ENCODE data around the gene PLCB1.

The PLCB1 gene

GRCh38 chr20:8865636-8866035, 733.6 kb downstream of the PLCB1 start:
- no peak for DNase-seq

GRCh38 chr20:8867038-8867740, 735.1 kb downstream of the PLCB1 start:
- DNase-seq = no peak

- no peak for DNase-seq
Observed at GRCh38 chr20:8870652-8871051, 738.6 kb downstream of the PLCB1 start.

GRCh38 chr20:8874437-8874836, 742.4 kb downstream of the PLCB1 start:
- no peak for DNase-seq

GRCh38 chr20:8875586-8875985, 743.5 kb downstream of the PLCB1 start:
- DNase-seq = no peak

GRCh38 chr20:8876366-8876765, 744.3 kb downstream of the PLCB1 start:
- no peak for DNase-seq

- no peak for DNase-seq
Observed at GRCh38 chr20:8877294-8877693, 745.2 kb downstream of the PLCB1 start.

GRCh38 chr20:8879669-8880068, 747.6 kb downstream of the PLCB1 start:
- no peak for DNase-seq

- no peak for DNase-seq
Observed at GRCh38 chr20:8880085-8880853, 748.2 kb downstream of the PLCB1 start.

- no peak for DNase-seq
Observed at GRCh38 chr20:8891039-8891438, 759.0 kb downstream of the PLCB1 start.

- DNase-seq = no peak
Observed at GRCh38 chr20:8895472-8895871, 763.4 kb downstream of the PLCB1 start.

- DNase-seq = no peak
Observed at GRCh38 chr20:8898823-8899222, 766.8 kb downstream of the PLCB1 start.

- DNase-seq = no peak
Observed at GRCh38 chr20:8901237-8902025, 769.4 kb downstream of the PLCB1 start.

GRCh38 chr20:8903655-8904605, 771.9 kb downstream of the PLCB1 start:
- peak in 1 of 2 experiments; percentile 3 for DNase-seq

- no peak for DNase-seq
Observed at GRCh38 chr20:8909596-8909995, 777.5 kb downstream of the PLCB1 start.

GRCh38 chr20:8912096-8912495, 780.0 kb downstream of the PLCB1 start:
- no peak for DNase-seq

GRCh38 chr20:8912731-8913130, 780.7 kb downstream of the PLCB1 start:
- DNase-seq = no peak

- no peak for DNase-seq
Observed at GRCh38 chr20:8913456-8913855, 781.4 kb downstream of the PLCB1 start.

- DNase-seq = no peak
Observed at GRCh38 chr20:8914421-8914820, 782.4 kb downstream of the PLCB1 start.

- no peak for DNase-seq
Observed at GRCh38 chr20:8917084-8917483, 785.0 kb downstream of the PLCB1 start.

GRCh38 chr20:8918145-8918544, 786.1 kb downstream of the PLCB1 start:
- no peak for DNase-seq

GRCh38 chr20:8924539-8924938, 792.5 kb downstream of the PLCB1 start:
- DNase-seq = no peak

Data from NCI-H2081 (cell line).